HepG2 (cell line): ENCODE measurements around the gene MXD1. TPM values are rescaled to one million over a fixed set of nuclear protein-coding genes. Genes with fewer than 3 reads are reported as not detected.

Experiments used
- ARNTL ChIP-seq: sonication (generic); formaldehyde crosslinking; IDR thresholded peaks from 2 replicates; pipeline ENCODE4 v1.4.0; 2020; ENCODE audit warnings: mild to moderate bottlenecking, missing genetic modification reagents
- ATAD3A ChIP-seq: sonication (generic); formaldehyde crosslinking; IDR thresholded peaks from 2 replicates; pipeline ENCODE4 v1.4.0; 2020; ENCODE audit warnings: missing genetic modification reagents
- ATF3 ChIP-seq: sonication (generic); formaldehyde crosslinking; IDR thresholded peaks from 2 replicates; pipeline ENCODE4 v1.4.0; 2020; ENCODE audit warnings: missing genetic modification reagents
- EP300 ChIP-seq, 3 experiments: sonication (generic) in 1 of 3; formaldehyde crosslinking in 1 of 3; IDR thresholded peaks; 2 replicates each; pipeline versions ENCODE4 v1.5.1 to v1.6.1; 2011 to 2020; ENCODE audit warnings: low read depth in 2 of 3, low read length in 2 of 3, borderline replicate concordance in 1 of 3, improper control_type of control experiment in 1 of 3, mild to moderate bottlenecking in 1 of 3, missing genetic modification reagents in 1 of 3, moderate library complexity in 1 of 3
- FOXC1 ChIP-seq: sonication (generic); formaldehyde crosslinking; IDR thresholded peaks from 2 replicates; pipeline ENCODE4 v1.8.0; 2022; ENCODE audit warnings: mild to moderate bottlenecking, missing genetic modification reagents, borderline replicate concordance
- FOXO4 ChIP-seq: sonication (generic); formaldehyde crosslinking; conservative IDR thresholded peaks from 2 replicates; pipeline ENCODE4 v1.8.1; 2023; ENCODE audit warnings: missing genetic modification reagents
- KDM5B ChIP-seq: sonication (generic); formaldehyde crosslinking; IDR thresholded peaks from 2 replicates; pipeline ENCODE4 v1.4.0; 2020; ENCODE audit warnings: missing genetic modification reagents, mild to moderate bottlenecking, borderline replicate concordance
- PLSCR1 ChIP-seq: sonication (generic); formaldehyde crosslinking; IDR thresholded peaks from 2 replicates; pipeline ENCODE4 v1.5.0; 2020; ENCODE audit warnings: missing genetic modification reagents, mild to moderate bottlenecking, borderline replicate concordance
- RARA ChIP-seq: IDR thresholded peaks from 2 replicates; pipeline ENCODE4 v1.6.1; 2016; ENCODE audit warnings: missing genetic modification reagents, missing compliant biosample characterization
- SNAPC5 ChIP-seq: sonication (generic); formaldehyde crosslinking; IDR thresholded peaks from 2 replicates; pipeline ENCODE4 v1.8.1; 2023; ENCODE audit warnings: mild to moderate bottlenecking, missing genetic modification reagents, borderline replicate concordance
- TCF12 ChIP-seq, 2 experiments: fragments of 450-650 bp in 1 of 2; sonication (generic) in 1 of 2; formaldehyde crosslinking in 1 of 2; IDR thresholded peaks; 2 replicates each; pipeline versions ENCODE4 v1.6.1 to v1.8.0; 2017 to 2022; ENCODE audit warnings: antibody characterized with exemption in 1 of 2, mild to moderate bottlenecking in 1 of 2, missing genetic modification reagents in 1 of 2, moderate library complexity in 1 of 2
- TRAFD1 ChIP-seq: sonication (generic); formaldehyde crosslinking; IDR thresholded peaks from 2 replicates; pipeline ENCODE4 v1.5.1; 2020; ENCODE audit warnings: missing genetic modification reagents, mild to moderate bottlenecking, borderline replicate concordance
- ZHX1 ChIP-seq: sonication (generic); formaldehyde crosslinking; IDR thresholded peaks from 2 replicates; pipeline ENCODE4 v1.8.1; 2022; ENCODE audit warnings: low read depth, mild to moderate bottlenecking, missing genetic modification reagents
- ZNF224 ChIP-seq: sonication (generic); formaldehyde crosslinking; IDR thresholded peaks from 2 replicates; pipeline ENCODE4 v1.5.0; 2020; ENCODE audit warnings: mild to moderate bottlenecking, missing genetic modification reagents
- ZNF501 ChIP-seq: sonication (generic); formaldehyde crosslinking; IDR thresholded peaks from 2 replicates; pipeline ENCODE4 v1.5.1; 2020; ENCODE audit warnings: mild to moderate bottlenecking, moderate library complexity, missing genetic modification reagents
- ZNF589 ChIP-seq: sonication (generic); formaldehyde crosslinking; conservative IDR thresholded peaks from 2 replicates; pipeline ENCODE4 v1.8.0; 2022; ENCODE audit warnings: mild to moderate bottlenecking, moderate library complexity, missing genetic modification reagents
- ZNF768 ChIP-seq: sonication (generic); formaldehyde crosslinking; IDR thresholded peaks from 2 replicates; pipeline ENCODE4 v1.4.0; 2020; ENCODE audit warnings: missing genetic modification reagents
- polyA plus RNA-seq, 8 experiments: library from polyadenylated mRNA; depleted of rRNA in 3 of 8; stranded (reverse) in 7 of 8; unstranded in 1 of 8; fragments of >200 nt; fragmentation: Illumina TruSeq in 4 of 8; extraction: Trizol in 4 of 8; gene quantifications; 2 replicates each; pipeline versions ENCODE4 v1.2.1 to v1.2.3, GENCODE V29; 2011 to 2016; ENCODE audit warnings: low read depth in 4 of 8, missing spikeins in 1 of 8, mixed read lengths in 1 of 8; ENCODE audit not compliant: insufficient read depth in 1 of 8
- total RNA-seq, 5 experiments: library from RNA; depleted of rRNA; stranded (reverse); fragments of >200 nt; fragmentation: Illumina TruSeq; extraction: Trizol; gene quantifications; 2 replicates each; pipeline ENCODE4 v1.2.3, GENCODE V29; 2016; ENCODE audit warnings: low read depth in 1 of 5

MXD1 gene
- total and polyA plus RNA-seq, 2 of the 13 experiments (the other 11 are each of a cell fraction or from before 2014, with no cell fraction given): 6.4 to 14.9 TPM

GRCh38 chr2:69893684-69894551 lies 21.0 kb upstream of the MXD1 start, which contains the start of gene SNRNP27 (continued):
- TF ChIP-seq TRAFD1 (CRISPR knock-in tag) (no peak), SNAPC5 (CRISPR knock-in tag) (peak; percentile 77; the same call in 1 of the 2 replicates), ARNTL (no peak; the same call in 1 of the 2 replicates), ZNF501 (CRISPR knock-in tag) (peak; percentile 92), FOXC1 (CRISPR knock-in tag) (peak; percentile 86; the same call in 1 of the 2 replicates), KDM5B (CRISPR knock-in tag) (peak; percentile 92; the same call in 1 of the 2 replicates), RARA (CRISPR knock-in tag) (peak; percentile 77), PLSCR1 (peak; percentile 38; the same call in 1 of the 2 replicates), FOXO4 (CRISPR knock-in tag) (0 out of 2 replicates have a peak, but pooled peaks have one; percentile 47), EP300 (IDR thresholded peaks at IDR 0.05; ENCODE audit: low read depth in 2 of 2, low read length in 2 of 2) (peak in 1 of 2 experiments; percentile 25; a peak in 1 of 4 replicates), EP300 (CRISPR knock-in tag; IDR thresholded peaks at IDR 0.05; ENCODE audit: borderline replicate concordance) (no peak), ATAD3A (CRISPR knock-in tag) (0 out of 2 replicates have a peak, but pooled peaks have one; percentile 76), TCF12 (IDR thresholded peaks at IDR 0.05) (no peak), TCF12 (CRISPR knock-in tag; IDR thresholded peaks at IDR 0.05) (no peak), ATF3 (CRISPR knock-in tag) (no peak), ZNF224 (CRISPR knock-in tag) (peak; percentile 74; the same call in 1 of the 2 replicates), ZHX1 (CRISPR knock-in tag) (peak; percentile 79), ZNF589 (CRISPR knock-in tag) (no peak), ZNF768 (CRISPR knock-in tag) (peak; percentile 66; the same call in 1 of the 2 replicates)
